Ishikawa (cell line): ENCODE data around the gene MTSS2.

Experiments
- CEBPB ChIP-seq: IDR thresholded peaks from 2 replicates; pipeline ENCODE4 v1.6.1; 2012
- CREB1 ChIP-seq: IDR thresholded peaks from 2 replicates; pipeline ENCODE4 v1.6.1; 2012; ENCODE audit warnings: low read depth
- EGR1 ChIP-seq: IDR thresholded peaks from 2 replicates; pipeline ENCODE4 v1.6.1; 2012
- EP300 ChIP-seq: IDR thresholded peaks from 2 replicates; pipeline ENCODE4 v1.6.1; 2012; ENCODE audit warnings: borderline replicate concordance
- FOXM1 ChIP-seq: IDR thresholded peaks from 2 replicates; pipeline ENCODE4 v1.6.1; 2012; ENCODE audit warnings: low read depth, borderline replicate concordance
- NFIC ChIP-seq: IDR thresholded peaks from 2 replicates; pipeline ENCODE4 v1.6.1; 2012
- RAD21 ChIP-seq: IDR thresholded peaks from 2 replicates; pipeline ENCODE4 v1.6.1; 2012; ENCODE audit warnings: low read depth
- REST ChIP-seq: IDR thresholded peaks from 2 replicates; pipeline ENCODE4 v1.6.1; 2012; ENCODE audit warnings: low read depth, mild to moderate bottlenecking
- TAF1 ChIP-seq: IDR thresholded peaks from 2 replicates; pipeline ENCODE4 v1.6.1; 2012; ENCODE audit warnings: low read depth, mild to moderate bottlenecking
- TCF12 ChIP-seq: IDR thresholded peaks from 2 replicates; pipeline ENCODE4 v1.6.1; 2012; ENCODE audit warnings: low read depth
- TEAD4 ChIP-seq: IDR thresholded peaks from 2 replicates; pipeline ENCODE4 v1.6.1; 2012
- USF1 ChIP-seq: IDR thresholded peaks from 2 replicates; pipeline ENCODE4 v1.6.1; 2012
- YY1 ChIP-seq: IDR thresholded peaks from 2 replicates; pipeline ENCODE4 v1.6.1; 2012; ENCODE audit warnings: low read depth
- ZBTB7A ChIP-seq: IDR thresholded peaks from 2 replicates; pipeline ENCODE4 v1.6.1; 2012; ENCODE audit warnings: low read depth
- TF ChIP-seq, protein P1 (sequence below): IDR thresholded peaks from 2 replicates; pipeline ENCODE4 v1.6.1; 2012

MTSS2 gene

GRCh38 chr16:70661918-70662641 is 23.8 kb downstream of the MTSS2 start:
- TF ChIP-seq, protein P1, sequence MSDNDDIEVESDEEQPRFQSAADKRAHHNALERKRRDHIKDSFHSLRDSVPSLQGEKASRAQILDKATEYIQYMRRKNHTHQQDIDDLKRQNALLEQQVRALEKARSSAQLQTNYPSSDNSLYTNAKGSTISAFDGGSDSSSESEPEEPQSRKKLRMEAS, result no peak
- TF ChIP-seq EGR1 (no peak), USF1 (no peak), YY1 (no peak), EP300 (no peak), ZBTB7A (no peak), CREB1 (no peak), FOXM1 (no peak)

GRCh38 chr16:70661534-70661917 is 24.3 kb downstream of the MTSS2 start:
- no peak for TF ChIP-seq YY1
- TF ChIP-seq EP300, result no peak
- no peak for TF ChIP-seq EGR1
- no peak for TF ChIP-seq NFIC
- no peak for TF ChIP-seq REST
- TF ChIP-seq TCF12, result no peak
- TF ChIP-seq FOXM1, result no peak
- no peak for TF ChIP-seq TEAD4

DNA sequence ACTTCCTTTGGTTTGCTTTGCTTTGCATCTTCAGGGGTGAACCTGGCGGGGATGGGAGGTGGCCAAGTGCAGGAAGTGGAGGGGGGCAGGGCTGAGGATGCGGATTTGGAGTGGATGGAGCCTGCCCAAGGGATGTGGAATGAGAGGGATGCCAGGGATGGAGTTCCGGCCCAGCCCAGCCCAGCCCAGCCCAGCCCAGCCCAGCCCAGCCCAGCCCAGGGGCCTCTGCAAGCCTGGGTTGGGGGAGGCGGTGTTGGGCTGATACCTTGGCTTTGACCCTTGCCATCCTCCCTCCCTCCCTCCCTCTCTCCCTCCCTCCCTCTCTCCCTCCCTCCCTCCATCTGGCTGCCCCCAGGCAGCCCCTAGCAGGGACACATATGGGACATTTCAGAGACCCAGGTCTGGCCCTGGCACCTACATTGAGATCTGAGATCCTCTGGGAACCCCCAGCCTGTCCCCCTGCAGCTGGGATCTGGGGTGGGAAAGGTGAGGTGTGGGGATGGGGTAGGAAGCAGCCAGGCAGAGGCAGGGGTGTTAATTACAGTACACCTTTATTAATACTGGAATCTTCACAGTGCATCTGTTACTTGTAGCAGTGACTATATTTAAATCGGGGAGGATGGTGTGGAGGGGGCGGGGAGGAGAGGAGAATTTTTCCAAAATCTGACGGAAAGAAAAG is 25.0 kb downstream of the MTSS2 start:
- TF ChIP-seq, protein P1, result no peak
- no peak for TF ChIP-seq USF1
- TF ChIP-seq TEAD4, result no peak
- no peak for TF ChIP-seq TCF12
- no peak for TF ChIP-seq FOXM1
- no peak for TF ChIP-seq NFIC
- TF ChIP-seq RAD21, result no peak
- no peak for TF ChIP-seq ZBTB7A
- no peak for TF ChIP-seq EGR1

GRCh38 chr16:70659953-70660671 is 25.7 kb downstream of the MTSS2 start:
- no peak for TF ChIP-seq RAD21
- no peak for TF ChIP-seq YY1
- TF ChIP-seq NFIC, result no peak
- TF ChIP-seq TCF12, result no peak
- no peak for TF ChIP-seq CEBPB
- TF ChIP-seq EGR1, result no peak
- TF ChIP-seq REST, result no peak
- no peak for TF ChIP-seq ZBTB7A
- no peak for TF ChIP-seq CREB1
- no peak for TF ChIP-seq EP300
- TF ChIP-seq, protein P1, result no peak
- TF ChIP-seq TAF1, result no peak
- TF ChIP-seq FOXM1, result no peak
- no peak for TF ChIP-seq USF1

- TF ChIP-seq YY1 (no peak), NFIC (no peak), TCF12 (no peak), CREB1 (no peak), REST (no peak), ZBTB7A (no peak), CEBPB (no peak), EGR1 (no peak), EP300 (no peak), USF1 (no peak), TAF1 (no peak), FOXM1 (no peak), RAD21 (no peak), TEAD4 (no peak)
- TF ChIP-seq, protein P1, result no peak
Measured at GRCh38 chr16:70659546-70659945, 26.3 kb downstream of the MTSS2 start.
